Stimulated activated CD4-positive, alpha-beta T cell treated with anti-CD3 and anti-CD28 coated beads, Interleukin-15, amount 100 ng/mL, for 48 hours (primary cell): Measurements from ENCODE around the gene ASAP3.

Source experiments
- DNase-seq, 2 donors: peaks; one replicate each; pipeline ENCODE4 v3.0.0-alpha.2; 2020; ENCODE audit warnings: low read depth in 2 of 2

The ASAP3 gene

GRCh38 chr1:23477359-23478144 is 6.4 kb downstream of the ASAP3 start:
- DNase-seq = no peak

GRCh38 chr1:23475641-23476040 is 8.3 kb downstream of the ASAP3 start:
- no peak for DNase-seq

GRCh38 chr1:23475134-23475628 is 8.8 kb downstream of the ASAP3 start:
- DNase-seq = no peak

- DNase-seq = no peak
Measured at GRCh38 chr1:23473037-23473800, 10.8 kb downstream of the ASAP3 start.

GRCh38 chr1:23472351-23473036 is 11.5 kb downstream of the ASAP3 start:
- DNase-seq = no peak

- no peak for DNase-seq
Measured at GRCh38 chr1:23471473-23472075, 12.4 kb downstream of the ASAP3 start.

- DNase-seq = no peak
Measured at GRCh38 chr1:23470282-23471070, 13.5 kb downstream of the ASAP3 start.

- no peak for DNase-seq
Measured at GRCh38 chr1:23469372-23469982, 14.5 kb downstream of the ASAP3 start.

GRCh38 chr1:23466423-23466989 is 17.5 kb downstream of the ASAP3 start:
- DNase-seq = no peak

GRCh38 chr1:23463286-23463685 is 20.7 kb downstream of the ASAP3 start:
- DNase-seq = no peak

GRCh38 chr1:23462766-23463165 is 21.2 kb downstream of the ASAP3 start:
- DNase-seq = no peak

GRCh38 chr1:23461050-23461449 is 22.9 kb downstream of the ASAP3 start:
- DNase-seq = no peak

- DNase-seq = no peak
Measured at GRCh38 chr1:23460519-23460918, 23.5 kb downstream of the ASAP3 start.

GRCh38 chr1:23459338-23459757 is 24.6 kb downstream of the ASAP3 start:
- DNase-seq = no peak

GRCh38 chr1:23456226-23456625 is 27.8 kb downstream of the ASAP3 start:
- DNase-seq = no peak

- no peak for DNase-seq
Measured at GRCh38 chr1:23453455-23454000, 30.5 kb downstream of the ASAP3 start.

GRCh38 chr1:23452011-23452411 is 32.0 kb downstream of the ASAP3 start:
- peak in 1 of 2 donors; percentile 1 for DNase-seq

GRCh38 chr1:23451441-23451840 is 32.5 kb downstream of the ASAP3 start:
- DNase-seq = no peak

GRCh38 chr1:23450894-23451293 is 33.1 kb downstream of the ASAP3 start:
- DNase-seq = no peak

GRCh38 chr1:23449958-23450357 is 34.0 kb downstream of the ASAP3 start:
- no peak for DNase-seq
